NB4 (cell line): Measurements from ENCODE around the gene HDAC9.

Source experiments
- CTCF ChIP-seq: IDR thresholded peaks from one replicate; pipeline ENCODE4 v1.5.1; 2012; ENCODE audit warnings: low read depth, low read length
- MYC ChIP-seq: IDR thresholded peaks from 2 replicates; pipeline ENCODE4 v1.6.1; 2011; ENCODE audit warnings: low read depth, low read length
- POLR2A ChIP-seq: IDR thresholded peaks from 2 replicates; pipeline ENCODE4 v1.6.1; 2011; ENCODE audit warnings: mild to moderate bottlenecking; ENCODE audit not compliant: insufficient read length; ENCODE audit errors: extremely low read depth

- TF ChIP-seq CTCF (no peak), POLR2A (no peak), MYC (no peak)
Measured at GRCh38 chr7:18788026-18788425, 292.5 kb downstream of the HDAC9 start.
